Cortex of kidney (tissue), 1 donor: ENCODE data around the gene LOXL1.

ENCODE experiments used
- DNase-seq: peaks from one replicate; lab custom pipeline; 2025; lab: John Stamatoyannopoulos, UW

The LOXL1 gene, protein sequence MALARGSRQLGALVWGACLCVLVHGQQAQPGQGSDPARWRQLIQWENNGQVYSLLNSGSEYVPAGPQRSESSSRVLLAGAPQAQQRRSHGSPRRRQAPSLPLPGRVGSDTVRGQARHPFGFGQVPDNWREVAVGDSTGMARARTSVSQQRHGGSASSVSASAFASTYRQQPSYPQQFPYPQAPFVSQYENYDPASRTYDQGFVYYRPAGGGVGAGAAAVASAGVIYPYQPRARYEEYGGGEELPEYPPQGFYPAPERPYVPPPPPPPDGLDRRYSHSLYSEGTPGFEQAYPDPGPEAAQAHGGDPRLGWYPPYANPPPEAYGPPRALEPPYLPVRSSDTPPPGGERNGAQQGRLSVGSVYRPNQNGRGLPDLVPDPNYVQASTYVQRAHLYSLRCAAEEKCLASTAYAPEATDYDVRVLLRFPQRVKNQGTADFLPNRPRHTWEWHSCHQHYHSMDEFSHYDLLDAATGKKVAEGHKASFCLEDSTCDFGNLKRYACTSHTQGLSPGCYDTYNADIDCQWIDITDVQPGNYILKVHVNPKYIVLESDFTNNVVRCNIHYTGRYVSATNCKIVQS

DNA sequence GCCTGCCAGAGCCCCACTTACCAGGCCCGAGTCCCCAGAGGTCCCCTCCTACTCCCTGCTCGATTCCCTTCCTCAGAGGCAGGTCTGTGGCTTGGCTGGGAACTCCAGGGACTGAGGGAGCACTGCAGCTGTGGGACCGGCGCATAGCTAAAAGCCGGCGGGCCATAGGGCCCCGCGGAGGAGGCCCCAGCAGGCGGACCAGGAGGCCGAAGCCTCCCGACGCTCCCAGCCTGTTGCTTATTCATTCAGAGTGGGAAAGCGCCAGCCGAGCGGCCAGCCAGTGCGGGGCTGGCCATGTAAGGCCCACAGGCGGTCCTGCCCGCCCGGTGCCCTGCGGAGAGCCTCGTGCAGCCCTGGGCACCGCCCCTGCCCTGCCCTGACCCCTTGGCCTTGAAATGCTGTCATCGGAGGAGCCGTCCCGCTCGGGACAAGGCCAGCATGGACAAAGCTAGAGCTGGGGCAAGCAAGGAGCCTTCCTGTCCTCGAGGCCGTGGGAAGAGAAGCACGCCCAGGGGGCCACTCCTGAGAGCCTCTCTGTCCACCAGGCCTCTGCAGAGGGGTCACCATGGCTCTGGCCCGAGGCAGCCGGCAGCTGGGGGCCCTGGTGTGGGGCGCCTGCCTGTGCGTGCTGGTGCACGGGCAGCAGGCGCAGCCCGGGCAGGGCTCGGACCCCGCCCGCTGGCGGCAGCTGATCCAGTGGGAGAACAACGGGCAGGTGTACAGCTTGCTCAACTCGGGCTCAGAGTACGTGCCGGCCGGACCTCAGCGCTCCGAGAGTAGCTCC is at the start of gene LOXL1:
TSS of gene LOXL1 (plus strand) at position 244 of the 784 bp plus-strand sequence. CDS start at position 566, 322 bp downstream.
- DNase-seq: no peak

DNA sequence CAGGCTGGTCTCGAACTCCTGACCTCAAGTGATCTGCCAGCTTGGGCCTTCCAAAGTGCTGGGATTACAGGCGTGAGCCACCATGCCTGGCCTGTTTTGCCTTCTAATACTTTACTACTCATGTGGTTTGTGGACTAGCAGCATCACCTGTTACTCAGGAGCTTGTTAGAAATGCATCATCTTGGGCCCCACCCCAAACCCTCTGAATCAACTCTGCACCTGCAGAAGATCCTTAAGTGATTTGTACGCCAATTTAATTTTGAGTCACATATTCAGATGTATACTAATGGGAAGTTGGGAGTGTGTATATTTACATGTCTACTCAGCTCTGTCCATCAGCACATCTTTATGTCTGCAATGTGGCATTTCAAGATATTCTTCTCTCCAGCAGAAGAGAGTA is 46.8 kb upstream of the LOXL1 start:
- DNase-seq: no peak

- DNase-seq: no peak
These were observed 44.5 kb upstream of the LOXL1 start for GRCh38 chr15:73881579-73882320.

DNA sequence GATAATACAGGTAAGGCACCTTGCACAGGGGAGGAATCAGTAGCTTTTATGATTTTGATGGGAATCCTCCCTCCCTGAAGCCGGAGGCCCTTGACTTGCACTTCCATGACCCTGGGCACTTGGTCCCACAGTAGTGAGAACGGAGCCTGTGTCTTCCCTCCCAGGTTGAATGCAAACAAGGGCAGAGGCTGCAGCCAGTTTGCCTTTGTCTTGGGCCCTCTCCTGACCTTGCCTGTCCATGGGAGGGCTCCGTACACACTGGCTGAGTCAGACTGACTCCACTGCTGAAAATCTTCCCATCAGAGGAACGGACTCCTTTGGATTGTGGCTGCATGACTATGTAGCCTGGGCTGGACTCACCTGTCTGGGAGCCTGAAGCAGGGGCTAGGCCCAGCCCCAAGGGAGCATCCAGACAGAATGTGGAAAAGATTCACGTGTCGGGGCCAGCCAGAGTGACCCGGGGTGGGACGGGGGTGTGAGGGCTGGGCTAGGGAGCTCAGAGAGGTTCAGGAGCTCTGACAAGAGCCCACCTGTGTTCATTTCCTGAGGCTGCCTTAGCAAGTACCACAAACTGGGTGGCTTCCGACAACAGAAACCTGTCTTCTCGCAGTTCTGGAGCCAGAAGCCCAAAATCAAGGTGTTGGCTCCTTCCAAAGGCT is 43.4 kb upstream of the LOXL1 start:
- no peak for DNase-seq

GRCh38 chr15:73884159-73884558 is 42.1 kb upstream of the LOXL1 start:
- DNase-seq: no peak

GRCh38 chr15:73885954-73886700 is 40.1 kb upstream of the LOXL1 start:
- DNase-seq: no peak

DNA sequence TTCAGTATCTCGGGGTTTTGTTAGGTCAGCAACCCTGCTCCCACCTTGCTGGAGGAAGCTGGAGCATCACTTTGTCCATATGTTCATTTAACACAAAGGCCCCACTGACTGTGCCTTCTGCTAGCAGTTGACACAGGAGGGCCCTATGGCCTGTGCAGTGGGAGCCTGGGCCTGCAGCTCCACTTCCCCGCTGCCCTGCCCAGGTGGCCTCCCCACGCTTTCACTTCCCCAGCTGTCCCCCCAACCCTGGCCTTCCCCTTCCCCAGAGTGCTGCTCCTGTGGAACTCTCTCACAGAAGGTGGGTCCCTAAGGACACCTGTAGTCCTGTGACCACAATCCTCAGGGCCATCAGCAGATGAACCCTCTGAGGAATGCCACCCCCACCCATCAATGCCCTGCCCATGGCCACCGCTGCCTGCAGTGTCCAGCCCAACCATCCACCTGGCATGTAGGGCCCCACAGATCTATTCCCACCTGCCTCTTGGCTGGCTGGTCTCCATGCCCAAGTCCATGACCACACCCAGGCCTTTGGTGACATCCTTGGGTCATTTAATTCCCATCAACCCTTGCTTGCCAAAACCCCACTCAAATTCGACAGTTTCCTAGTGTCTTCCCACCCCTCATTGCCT is 39.4 kb upstream of the LOXL1 start:
- no peak for DNase-seq

GRCh38 chr15:73887481-73887880 is 38.8 kb upstream of the LOXL1 start:
- no peak for DNase-seq

DNA sequence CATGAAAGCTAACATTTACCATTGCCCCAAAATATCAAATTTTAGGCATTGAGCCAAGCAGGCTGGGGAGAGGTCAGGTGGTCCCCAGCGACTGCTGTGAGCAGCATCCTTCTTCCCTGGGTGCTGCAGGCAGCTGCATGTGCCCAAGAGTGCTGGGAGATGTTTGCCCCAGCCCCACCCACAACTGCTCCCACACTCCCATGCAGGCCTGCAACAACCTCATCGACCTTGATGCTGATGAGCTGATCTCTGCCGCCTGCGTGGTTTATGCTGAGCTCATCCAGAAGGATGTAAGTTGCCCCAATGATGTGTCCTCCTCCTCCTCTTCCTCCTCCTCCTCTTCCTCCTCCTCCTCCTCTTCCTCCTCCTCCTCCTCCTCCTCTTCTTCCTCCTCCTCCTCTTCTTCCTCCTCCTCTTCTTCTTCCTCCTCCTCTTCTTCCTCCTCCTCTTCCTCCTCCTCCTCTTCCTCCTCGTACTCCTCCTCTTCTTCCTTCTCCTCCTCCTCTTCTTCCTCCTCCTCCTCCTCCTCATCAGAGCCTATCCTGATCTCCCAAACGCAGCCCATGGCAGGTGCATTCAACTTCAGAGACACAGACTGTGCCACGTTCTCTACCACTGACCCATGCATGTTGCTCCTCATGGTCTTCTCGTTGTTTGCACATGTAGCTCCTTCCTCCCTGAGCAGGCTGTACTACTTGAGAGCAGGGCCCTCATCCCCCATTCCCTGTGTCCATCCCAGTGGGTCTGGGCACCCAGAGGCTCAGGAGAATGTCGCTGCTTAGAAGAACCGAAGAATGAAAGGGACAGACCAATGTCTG is 37.8 kb upstream of the LOXL1 start:
- DNase-seq: no peak

- DNase-seq: no peak
These were observed 37.1 kb upstream of the LOXL1 start for GRCh38 chr15:73889053-73889761.

DNA sequence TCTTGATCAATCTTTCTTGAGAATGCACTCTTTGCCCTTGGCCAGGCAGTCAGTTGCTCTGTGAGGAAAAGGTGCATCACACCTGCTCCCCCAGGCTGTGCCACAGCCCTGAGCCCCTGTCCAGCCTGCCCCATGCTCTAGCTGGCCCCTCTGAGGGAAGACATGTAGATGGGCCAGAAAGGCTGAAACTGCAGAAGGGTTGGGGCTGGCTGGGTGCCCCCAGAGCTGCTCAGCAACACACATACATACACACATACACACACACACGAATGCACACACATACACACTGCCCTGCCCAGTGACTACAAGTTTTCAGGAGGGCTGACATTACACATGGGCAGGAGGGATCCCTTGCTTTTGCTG is 36.5 kb upstream of the LOXL1 start:
- DNase-seq: no peak

GRCh38 chr15:73891328-73892315 is 34.6 kb upstream of the LOXL1 start:
- DNase-seq: no peak

DNA sequence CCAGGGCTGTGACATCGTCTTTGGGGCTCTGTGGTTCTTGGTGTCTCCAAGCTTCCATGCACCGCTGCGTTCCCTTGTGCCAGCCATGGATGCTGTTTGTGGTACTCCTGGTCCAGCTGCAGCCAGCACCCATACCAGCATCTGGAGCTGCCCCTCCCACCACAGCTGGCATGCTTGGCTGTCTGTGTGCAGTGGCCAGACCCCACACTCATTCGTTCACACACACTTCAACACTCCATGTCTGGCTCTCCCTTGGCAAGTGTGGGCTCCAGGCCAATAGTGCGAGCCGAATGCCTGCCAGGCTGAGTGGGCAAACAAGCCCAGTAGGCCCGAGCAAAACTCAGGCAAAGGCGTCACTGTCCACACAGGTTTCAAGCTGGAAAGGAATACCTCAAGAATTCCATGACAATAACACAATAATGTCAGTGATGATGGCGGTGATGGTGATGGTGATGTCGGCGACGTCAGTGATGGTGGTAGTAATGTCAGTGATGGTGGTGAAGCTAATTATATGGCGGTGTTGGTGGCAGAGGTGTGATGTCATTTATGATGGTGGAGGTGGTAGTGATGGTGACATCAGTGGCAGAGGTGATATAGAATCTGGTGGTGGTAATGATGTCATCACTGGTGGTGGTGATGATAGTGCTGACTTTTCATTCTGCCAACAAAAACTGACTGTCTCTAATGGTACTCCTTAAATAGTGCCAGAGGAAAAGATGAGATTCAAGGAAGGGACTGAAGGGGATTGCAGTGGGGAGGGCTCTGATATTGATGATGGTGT is 33.6 kb upstream of the LOXL1 start:
- no peak for DNase-seq

GRCh38 chr15:73894133-73894814 is 32.0 kb upstream of the LOXL1 start:
- no peak for DNase-seq

GRCh38 chr15:73897441-73898261 is 28.6 kb upstream of the LOXL1 start:
- DNase-seq: no peak
